ENCODE data around the gene DDX41.

DDX41 gene

DNA sequence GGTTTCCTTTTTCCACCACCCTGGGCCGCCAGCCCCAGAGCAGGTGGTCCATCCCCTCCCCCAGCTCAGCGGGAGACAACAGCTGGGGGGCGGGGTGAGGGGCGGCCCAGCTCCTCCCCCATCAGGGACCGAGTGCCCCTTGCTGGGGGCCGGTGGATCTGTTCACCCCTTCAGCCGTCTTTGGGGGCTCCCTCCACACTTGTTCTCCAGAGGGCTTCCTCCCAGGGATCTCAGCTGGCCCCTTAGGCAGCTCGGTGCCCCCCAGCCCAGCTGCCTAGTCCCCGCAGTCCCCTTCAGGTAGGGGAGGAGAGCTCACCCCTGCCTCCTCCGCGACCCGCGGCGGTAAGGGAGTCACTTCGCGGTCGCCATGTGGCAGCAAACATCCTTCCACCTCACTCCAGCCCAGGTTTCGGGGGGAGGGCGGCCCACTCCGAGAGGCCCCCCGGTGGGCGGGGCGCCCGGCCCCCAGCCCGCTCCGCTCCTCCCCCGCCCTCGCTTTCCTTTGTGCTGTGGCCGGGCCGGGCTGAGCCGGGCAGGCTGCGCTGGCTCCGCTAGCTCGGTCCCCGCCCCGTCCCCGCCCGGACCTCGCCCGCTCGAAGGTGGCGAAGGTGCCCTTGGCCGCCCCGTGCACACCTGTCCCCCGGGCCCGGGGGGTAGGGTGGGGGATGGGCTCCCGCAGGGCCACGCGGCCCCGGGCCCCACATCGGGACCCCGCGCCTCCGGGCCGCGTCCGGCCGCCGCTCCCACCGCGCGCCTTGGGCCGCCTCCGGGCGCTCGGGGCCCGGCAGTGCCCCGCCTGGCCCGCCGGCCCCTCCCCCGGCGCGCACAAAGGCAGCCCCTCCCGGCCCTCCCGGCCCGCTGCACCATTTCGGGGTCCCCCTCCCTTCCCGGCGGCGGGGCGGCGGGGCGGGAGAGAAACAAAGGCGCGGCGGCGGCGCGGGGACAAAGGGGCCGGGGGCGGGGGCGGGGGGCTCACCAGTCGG, 44.0 kb downstream of the DDX41 start:
- peak; percentile 56 for DNase-seq (ENCODE audit: low read depth)
- peak overlapping the region; percentile 32 for H3K4me3 ChIP-seq (ENCODE audit: low read depth, low read length)
- TF ChIP-seq, protein P1, sequence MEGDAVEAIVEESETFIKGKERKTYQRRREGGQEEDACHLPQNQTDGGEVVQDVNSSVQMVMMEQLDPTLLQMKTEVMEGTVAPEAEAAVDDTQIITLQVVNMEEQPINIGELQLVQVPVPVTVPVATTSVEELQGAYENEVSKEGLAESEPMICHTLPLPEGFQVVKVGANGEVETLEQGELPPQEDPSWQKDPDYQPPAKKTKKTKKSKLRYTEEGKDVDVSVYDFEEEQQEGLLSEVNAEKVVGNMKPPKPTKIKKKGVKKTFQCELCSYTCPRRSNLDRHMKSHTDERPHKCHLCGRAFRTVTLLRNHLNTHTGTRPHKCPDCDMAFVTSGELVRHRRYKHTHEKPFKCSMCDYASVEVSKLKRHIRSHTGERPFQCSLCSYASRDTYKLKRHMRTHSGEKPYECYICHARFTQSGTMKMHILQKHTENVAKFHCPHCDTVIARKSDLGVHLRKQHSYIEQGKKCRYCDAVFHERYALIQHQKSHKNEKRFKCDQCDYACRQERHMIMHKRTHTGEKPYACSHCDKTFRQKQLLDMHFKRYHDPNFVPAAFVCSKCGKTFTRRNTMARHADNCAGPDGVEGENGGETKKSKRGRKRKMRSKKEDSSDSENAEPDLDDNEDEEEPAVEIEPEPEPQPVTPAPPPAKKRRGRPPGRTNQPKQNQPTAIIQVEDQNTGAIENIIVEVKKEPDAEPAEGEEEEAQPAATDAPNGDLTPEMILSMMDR (IDR thresholded peaks at IDR 0.05; ENCODE audit: insufficient read depth, low read depth, low read length, missing control alignments) = no peak

DNA sequence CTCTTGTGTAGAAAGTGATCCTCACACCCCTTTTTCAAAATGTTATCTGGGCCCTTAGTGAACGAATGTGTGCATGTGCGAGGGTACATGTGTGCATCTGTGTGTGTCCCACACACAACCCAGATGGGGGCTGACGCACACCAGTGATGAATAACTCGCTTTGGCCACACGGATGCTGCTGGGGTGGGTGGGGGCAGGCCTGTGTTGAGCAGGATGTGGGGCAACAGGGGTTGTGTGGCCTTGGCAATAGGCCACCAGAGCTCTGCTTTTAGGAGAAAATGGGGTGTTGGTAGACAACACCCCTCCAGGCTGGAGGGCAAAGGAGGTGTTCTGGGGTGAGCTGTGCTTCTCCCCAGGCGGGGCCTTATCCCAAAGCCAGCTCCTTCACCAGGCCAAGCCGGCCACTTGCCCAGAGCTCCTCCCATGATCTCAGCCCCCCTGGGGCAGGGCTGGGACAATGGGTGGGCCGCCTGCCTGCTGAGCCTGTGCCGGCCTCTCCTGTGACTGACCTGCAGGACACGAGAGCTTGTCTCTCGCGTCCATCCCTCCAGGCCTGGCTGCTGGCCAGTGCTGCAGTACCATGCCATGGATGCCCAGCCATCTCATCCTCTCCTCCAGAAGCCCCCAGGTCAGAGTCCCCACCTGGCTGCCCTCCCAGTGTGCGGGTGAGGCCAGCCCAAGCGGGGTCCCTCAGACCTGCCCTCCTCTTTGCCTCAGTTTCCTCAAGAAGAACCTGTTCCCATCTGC, 45.0 kb downstream of the DDX41 start:
- DNase-seq (ENCODE audit: low read depth) = no peak
- H3K4me3 ChIP-seq (ENCODE audit: low read depth, low read length) = no peak overlapping the region
- TF ChIP-seq, protein P1 (IDR thresholded peaks at IDR 0.05; ENCODE audit: insufficient read depth, low read depth, low read length, missing control alignments) = no peak

DNA sequence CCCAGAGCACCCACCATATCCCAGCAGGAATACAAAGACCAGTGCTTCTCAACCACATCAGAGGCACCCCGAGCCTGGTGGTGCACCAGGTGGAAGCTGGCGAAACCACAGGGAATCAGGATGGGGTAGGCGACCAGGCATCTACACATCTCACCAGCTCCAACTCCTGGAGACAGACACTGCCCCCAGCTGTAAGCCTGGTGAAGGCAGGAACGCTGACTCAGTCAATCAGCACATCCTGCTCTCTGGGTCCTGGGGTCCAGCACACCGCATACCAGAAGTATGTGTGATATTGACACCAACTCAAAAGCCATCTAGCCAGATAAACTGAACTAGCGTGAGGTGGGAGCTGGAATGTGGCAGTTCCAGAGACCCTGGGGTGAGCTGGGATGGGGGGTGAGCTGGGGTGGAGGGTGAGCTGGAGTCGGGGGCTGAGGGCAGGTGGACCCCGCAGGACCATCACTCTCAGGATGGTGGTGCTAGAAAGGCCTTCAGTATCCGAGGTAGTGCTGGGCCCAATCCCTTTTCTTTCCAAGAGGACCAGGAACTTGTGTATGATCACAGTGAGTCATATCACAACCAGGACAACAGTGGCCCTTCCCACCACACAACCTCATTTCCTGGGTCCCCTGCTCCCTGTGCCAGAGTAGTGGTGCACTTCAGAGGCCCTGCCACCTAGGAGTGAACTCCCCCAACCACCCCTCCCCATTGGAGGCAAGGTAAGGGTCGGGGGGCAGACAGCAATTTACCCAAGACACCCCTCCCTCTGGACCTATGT, 45.8 kb downstream of the DDX41 start:
- DNase-seq (ENCODE audit: low read depth) = no peak
- TF ChIP-seq, protein P1 (IDR thresholded peaks at IDR 0.05; ENCODE audit: insufficient read depth, low read depth, low read length, missing control alignments) = no peak
- H3K4me3 ChIP-seq (ENCODE audit: low read depth, low read length) = no peak overlapping the region

DNA sequence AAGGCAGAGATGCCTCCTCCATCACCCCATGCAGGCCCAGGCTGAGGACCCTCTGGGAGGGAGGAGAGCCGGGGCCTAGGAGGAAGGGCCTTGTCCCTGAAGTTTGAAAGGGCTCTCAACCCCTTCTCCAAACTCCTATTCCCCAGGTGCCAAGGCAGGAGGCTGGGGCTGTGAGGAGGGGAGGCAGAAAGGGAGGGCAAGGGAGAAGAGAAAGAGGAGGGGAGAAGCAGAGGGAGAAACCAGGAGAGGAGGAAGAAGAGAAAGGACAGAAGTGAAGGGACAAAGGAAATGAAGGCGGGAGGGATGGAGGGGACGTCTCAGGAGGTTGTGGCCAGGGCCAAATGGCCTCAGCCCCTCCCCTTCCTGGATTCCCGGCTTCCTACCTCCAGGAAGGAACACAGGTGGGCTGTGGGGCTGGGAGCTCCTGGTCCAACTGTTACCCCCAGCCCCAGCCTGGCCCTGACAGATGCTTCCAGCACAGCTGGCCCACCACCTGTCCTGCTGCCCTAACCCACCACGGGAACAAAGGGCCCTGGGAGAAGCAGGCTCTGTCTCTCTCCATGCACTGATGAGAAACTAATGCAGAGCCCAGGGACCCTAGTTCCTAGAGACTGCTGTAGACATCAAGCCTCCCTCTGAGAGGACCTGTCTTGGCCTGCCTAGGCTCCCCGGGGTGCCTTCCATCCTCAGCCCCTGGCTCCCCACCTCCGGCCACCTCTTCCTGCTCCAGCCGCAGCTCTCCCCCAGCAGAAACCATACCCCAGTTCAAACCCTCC, 46.8 kb downstream of the DDX41 start:
- no peak for DNase-seq (ENCODE audit: low read depth)

DNA sequence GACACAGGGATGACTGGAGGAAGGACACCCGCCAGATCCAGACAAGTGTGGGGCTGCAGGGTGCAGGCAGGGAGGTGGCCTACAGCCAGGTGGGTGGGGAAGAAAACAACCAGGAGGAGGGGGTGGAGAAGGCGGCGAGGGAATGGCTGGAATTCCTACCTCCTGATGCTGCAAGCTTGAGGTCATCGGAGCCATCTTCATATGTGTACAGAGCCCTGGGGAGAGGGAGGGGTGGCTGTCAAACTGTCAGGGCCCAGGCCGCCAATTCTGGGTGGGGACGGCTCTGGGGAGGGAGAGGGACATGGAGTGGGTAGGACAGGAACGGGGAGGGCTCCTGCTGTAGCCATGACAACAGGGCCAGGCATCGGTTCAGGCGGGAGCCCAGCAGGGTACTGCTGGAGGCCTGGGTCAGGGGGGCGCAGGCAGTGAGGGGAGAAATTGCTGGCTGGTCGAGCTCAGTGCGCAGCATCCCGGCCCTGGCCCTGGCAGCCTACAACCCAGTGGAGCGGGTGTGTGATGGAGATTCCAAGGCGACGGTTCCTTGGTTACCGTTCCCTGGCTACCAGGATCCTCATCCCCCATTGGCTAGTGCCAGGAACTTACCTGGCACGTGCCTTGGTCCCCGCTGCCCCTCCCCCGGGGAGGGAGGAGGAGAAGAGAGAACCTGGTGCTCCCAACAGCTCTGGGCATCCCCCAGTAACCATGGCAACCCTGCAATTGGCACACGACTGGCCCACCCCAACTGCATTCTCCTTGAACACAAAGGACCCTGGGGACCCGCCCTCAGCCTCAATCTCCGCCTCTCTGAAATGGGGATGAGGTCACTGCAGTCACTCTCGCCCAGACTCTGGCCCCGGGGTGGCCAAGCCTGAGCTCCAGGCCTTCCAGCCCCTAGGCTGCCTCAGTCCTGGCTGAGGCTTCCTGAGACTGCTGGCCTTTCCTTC, 47.8 kb downstream of the DDX41 start:
- TF ChIP-seq, protein P1 (IDR thresholded peaks at IDR 0.05; ENCODE audit: insufficient read depth, low read depth, low read length, missing control alignments) = no peak
- DNase-seq (ENCODE audit: low read depth) = no peak
- no peak overlapping the region for H3K4me3 ChIP-seq (ENCODE audit: low read depth, low read length)

More for the DNA sequence above, 46.8 kb downstream of the DDX41 start:
- no peak overlapping the region for H3K4me3 ChIP-seq (ENCODE audit: low read depth, low read length)
- TF ChIP-seq, protein P1 (IDR thresholded peaks at IDR 0.05; ENCODE audit: insufficient read depth, low read depth, low read length, missing control alignments) = no peak

All from GM12865 (cell line).